RPMI8226 (cell line): Measurements from ENCODE around the gene CYP26A1.
A peak's percentile ranks its signal among the peaks of the same experiment; 100 is the strongest.
"Not testable (repeated sequence)": the region's sequence is repeated elsewhere in the genome, so short reads cannot be mapped to it uniquely, and the experiment has no call there.

Experiments used
- DNase-seq: peaks from one replicate; pipeline ENCODE4 v3.0.0-alpha.2; 2015

CYP26A1 gene

DNA sequence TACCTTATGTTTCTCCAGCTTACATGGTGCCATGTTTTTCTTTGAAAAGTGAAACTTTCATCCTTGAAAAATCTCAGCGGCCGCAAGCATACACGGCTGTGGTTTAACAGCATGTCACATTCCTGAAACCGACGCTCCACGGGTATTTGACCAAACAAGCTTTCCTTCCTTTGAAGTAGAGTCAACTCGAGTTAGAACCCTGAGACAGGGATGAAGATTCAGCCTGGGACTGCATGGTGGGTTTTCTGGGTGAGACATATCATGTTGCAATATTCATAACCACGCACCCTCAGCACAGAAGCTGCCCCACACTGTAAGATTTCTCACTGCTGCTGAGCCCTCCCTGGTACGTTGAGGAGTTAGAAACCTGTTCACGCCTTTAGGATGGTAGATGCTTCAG is 8.1 kb downstream of the CYP26A1 start:
- no peak for DNase-seq

DNA sequence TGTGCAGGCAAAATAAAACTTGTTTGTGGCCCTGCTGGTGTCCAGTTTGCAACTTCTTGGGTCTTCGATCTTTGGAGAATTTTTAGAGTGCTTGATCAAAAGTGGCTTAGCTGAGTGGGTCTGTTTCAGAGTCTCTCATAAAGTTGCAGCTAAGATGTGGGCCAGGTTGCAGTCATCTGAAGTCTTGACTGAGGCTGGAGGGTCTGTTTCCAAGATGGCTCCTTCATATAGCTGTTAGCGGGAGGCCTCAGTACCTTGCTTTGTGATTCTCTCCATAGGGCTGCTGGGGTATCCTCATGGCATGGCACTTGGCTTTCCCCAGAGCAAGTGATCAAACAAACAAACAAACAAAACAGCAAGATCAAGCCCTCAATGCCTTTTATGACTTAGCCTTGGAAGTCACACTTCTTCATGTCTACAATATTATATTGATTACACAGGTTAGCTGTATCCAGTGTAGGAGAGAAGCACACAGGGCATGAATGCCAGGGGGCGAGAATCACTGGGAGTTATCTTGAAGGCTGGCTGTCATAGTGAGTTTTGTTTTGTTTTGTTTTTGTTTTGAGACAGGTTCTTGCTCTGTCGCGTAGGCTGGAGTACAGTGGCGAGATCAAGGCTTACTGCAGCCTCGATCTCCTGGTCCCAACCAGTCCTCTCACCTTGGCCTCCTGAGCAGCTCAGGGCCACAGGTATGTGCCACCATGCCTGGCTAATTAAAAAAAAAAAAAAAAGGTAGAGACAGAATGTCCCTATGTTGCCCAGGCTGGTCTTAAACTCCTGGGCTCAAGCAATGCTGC is 10.2 kb downstream of the CYP26A1 start:
- no peak for DNase-seq

- DNase-seq: no peak
These were observed 11.7 kb downstream of the CYP26A1 start for GRCh38 chr10:93085272-93085859.

- DNase-seq: no peak
These were observed 12.6 kb downstream of the CYP26A1 start for GRCh38 chr10:93086289-93086688.

DNA sequence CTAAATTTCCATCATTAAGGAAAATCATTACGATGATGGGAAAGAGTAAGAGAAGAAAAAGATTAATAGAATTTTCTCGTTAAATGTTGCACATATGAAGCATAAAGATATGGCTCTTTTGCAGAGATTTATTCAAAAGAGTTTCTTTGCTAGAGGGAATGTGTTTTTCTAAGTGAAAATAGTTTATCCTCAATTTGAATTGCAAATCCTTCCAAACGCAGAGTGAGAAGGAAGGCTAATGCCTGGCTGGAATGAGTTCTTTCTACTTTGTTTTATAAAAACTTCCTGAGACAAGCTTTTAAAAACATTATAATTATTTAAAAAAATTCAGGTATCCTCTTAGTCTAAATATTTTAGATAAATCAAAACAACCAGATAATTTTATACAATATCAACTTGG is 14.2 kb downstream of the CYP26A1 start:
- no peak for DNase-seq

GRCh38 chr10:93088466-93088865 is 14.8 kb downstream of the CYP26A1 start:
- DNase-seq: no peak

DNA sequence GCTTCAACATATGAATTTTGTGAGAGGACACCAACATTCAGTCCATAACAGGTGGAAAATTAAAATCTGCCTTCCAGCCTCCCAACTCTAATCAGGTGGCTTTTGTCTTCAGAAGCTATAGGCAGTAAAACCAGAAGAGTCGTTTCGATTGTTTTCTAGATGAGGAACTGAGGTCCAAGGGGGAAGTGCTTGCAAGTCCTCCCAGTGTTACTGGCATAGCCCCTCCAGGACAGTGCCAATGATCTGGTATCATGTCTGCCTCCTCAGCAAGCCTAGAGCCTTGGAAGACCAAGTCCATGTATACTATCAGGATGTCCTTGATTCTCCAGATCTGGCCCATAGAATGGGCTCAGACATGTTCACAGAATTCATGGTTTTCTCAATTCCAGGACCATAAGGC is 16.9 kb downstream of the CYP26A1 start:
- no peak for DNase-seq

DNA sequence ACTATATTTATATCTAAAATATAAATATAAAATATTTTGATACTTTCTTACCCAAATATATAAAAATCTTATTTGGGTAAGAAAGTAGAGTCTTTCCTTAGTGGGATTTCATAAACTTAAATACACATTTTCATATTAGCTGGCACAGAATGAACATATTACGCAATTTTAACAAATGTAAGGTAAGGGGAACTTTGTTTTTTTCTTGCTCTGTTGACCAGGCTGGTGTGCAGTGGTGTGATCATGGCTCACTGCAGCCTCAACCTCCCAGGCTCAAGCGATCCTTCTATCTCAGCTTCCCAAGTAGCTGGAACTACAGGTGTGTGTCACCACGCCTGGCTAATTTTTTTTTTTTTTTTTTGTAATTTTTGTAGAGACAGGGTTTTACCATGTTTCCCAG is 18.3 kb downstream of the CYP26A1 start:
- DNase-seq: no peak

- no peak for DNase-seq
These were observed 21.5 kb downstream of the CYP26A1 start for GRCh38 chr10:93095225-93095624.

GRCh38 chr10:93096901-93097300 is 23.2 kb downstream of the CYP26A1 start:
- no peak for DNase-seq

DNA sequence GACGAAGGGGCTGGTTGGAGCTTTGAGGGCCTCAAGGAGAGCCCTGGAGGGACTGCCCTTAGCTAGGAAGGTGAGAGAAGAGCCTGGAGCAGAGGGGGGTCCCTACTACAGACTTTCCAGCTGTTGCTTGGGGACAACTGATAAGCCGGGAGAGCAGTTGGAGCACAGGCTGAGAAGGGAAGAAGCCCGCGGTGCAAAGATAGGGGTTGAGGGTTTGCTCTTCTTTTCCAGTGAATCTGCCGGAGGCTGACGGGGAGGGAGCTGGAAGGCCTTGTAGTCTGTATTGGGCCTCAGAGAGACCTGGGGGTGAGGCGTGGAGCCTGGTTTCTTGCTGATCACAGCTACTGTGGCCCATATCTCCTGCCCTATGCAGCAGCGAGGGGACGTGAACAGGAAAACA is 23.7 kb downstream of the CYP26A1 start:
- DNase-seq: no peak

GRCh38 chr10:93098816-93099215 is 25.1 kb downstream of the CYP26A1 start:
- DNase-seq: no peak

- DNase-seq: no peak
These were observed 26.0 kb downstream of the CYP26A1 start for GRCh38 chr10:93099670-93100069.

GRCh38 chr10:93101148-93101547 is 27.5 kb downstream of the CYP26A1 start:
- DNase-seq: not testable (repeated sequence)

- no peak for DNase-seq
These were observed 30.3 kb downstream of the CYP26A1 start for GRCh38 chr10:93103953-93104352.

DNA sequence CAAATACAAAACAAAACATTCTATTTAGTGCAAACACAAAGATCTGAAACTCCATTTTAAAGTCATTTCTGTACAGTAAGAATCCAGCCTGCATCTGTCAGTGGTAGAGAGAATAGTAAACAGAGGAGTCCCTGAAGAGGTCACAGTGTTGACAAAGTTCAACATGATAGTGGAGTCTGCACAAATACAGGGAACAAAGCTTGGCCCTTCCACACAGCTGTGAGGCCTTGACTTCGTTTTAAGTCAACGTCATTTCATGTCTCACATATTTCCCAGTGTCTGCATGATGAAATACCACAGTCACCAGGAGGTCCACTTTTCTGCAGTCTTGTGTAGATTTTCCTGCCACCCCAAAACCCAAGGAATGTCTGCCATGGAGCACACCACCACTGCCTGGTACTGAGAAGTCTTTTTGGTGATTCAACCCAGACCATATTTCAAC is 33.0 kb downstream of the CYP26A1 start:
- no peak for DNase-seq

DNA sequence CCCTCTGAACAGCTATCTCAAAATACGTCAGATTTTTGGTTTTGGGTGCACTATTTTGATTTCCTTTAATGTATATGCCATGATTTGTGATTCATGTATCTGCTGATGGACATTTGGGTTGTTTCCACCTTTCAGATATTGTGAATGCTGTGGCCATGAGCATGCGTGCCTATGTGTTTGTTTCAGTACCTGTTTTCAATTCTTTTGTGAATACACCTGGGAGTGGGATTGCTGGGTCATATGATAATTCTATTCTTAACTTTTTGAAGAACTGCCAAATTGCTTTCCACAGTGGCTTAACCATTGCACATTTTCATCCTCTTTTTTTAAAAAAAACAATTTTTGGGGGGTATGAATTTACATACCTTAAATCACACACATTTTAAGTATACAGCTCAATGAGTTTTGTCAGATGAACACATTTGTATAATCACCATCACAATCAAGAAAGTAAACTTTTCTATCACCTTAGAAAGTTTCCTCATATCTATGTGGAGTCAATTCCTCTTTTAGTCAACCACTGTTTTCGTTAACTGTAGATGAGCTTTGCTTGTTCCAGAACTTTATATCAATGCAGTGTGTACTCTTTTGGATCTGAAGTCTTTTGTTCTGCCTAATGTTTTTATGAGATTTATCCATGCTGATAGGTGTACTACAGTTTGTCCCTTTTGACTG is 36.9 kb downstream of the CYP26A1 start:
- peak; percentile 61 for DNase-seq

DNA sequence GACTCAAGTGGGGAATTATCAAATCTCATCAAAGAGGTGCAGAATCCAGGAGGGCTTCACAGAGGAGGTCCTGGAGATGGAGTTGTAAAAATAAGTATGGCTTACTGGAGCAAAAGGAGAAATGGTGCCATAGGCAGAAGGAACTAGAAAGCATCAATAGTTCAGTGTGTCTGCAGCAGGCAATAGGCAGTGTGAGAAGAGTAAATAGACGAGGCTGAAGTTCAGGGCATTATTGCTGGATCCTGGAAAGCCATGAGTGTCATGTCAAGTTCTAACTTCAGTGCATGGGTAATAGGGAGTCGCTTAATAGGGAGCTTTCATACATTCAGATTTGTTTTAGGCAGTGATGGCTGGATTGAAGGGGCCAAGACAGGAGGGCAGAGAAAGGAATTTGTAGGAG is 39.3 kb downstream of the CYP26A1 start:
- no peak for DNase-seq

GRCh38 chr10:93115661-93116383 is 42.1 kb downstream of the CYP26A1 start:
- peak; percentile 79 for DNase-seq

GRCh38 chr10:93121311-93121710 is 47.6 kb downstream of the CYP26A1 start:
- no peak for DNase-seq

DNA sequence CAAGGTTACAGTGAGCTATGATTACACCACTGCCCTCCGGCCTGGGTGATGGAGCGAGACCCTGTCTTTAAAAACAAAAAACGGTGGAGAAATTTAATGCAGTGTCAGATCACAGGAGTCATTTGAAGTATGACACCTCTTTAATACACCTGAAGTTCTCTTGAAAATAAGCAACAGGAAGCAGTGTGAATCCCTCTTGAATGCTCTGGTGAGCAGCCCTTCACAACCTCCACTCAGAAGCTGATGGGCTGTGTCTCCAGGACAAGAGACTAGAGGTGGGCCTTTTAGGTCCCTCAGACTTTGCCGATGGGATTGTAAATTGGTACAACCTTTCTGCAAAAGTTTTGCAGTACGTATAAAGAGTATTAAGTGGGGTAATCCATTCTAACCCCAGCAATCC is 50.1 kb downstream of the CYP26A1 start:
- DNase-seq: no peak

- no peak for DNase-seq
These were observed 51.1 kb downstream of the CYP26A1 start for GRCh38 chr10:93124580-93125318.

DNA sequence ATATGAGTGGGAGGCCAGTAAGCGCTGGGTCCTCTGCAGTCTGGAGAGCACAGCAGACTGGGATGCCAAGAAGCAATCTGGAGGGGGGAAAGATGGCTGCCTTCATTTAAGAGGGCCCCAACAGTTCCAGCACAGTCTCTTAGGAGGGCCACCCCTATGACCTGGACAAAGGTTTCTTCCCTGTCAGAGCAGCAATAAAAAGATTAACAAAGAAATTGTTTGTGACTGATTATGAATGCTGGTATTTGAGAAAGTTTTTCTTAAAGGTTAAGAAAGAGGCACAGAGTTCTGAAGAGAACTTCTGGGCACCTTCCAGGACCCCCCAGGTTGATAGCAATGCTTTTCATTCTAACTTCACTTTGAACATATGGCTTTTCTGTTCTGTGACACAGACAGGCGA is 52.3 kb downstream of the CYP26A1 start:
- no peak for DNase-seq
